ENCODE results near the gene LAMB4. TPM values are rescaled to one million over a fixed set of nuclear protein-coding genes. Genes with fewer than 3 reads are reported as not detected.

LAMB4 gene
- polyA plus RNA-seq, 1 of the 3 experiments (the other 2 are of a cell fraction), result 0.36 TPM

DNA sequence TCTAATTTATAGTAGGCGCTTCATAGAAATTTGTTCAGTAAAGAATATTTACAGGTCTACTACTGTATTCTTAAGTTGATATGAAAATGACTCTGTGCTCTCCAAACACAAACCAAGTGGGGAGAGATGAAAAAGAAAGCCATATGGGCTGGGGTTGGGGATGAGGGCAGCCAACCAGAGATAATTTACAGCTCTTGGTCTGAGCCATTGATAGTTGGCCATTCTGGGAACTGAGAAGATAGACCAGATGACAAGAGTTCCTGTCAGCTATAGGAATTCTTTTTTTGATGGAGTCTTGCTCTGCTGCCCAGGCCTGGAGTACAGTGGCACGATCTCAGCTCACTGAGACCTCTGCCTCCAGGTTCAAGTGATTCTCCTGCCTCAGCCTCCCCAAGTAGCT lies 57.4 kb downstream of the LAMB4 start:
- whole genome bisulfite sequencing (ENCODE audit: low lambda C conversion rate), result 85% methylated on average over 2 of the region's 2 CpGs
- H4K20me1 ChIP-seq (ENCODE audit: insufficient read depth), result no peaks in the 10 kb centered on the region
- H2AFZ ChIP-seq (ENCODE audit: low read depth), result no peak overlapping the region
- H3F3A ChIP-seq (replicated peaks; ENCODE audit: insufficient read depth), result no peaks in the 10 kb centered on the region
- H3K27ac ChIP-seq (ENCODE audit: low read depth in 2 of 2, low read length in 1 of 2), result no peak overlapping the region
- CTCF ChIA-PET, result no interaction called here
- peaks cover 0 to 2% of the 10 kb centered on the region in 2 experiments; a peak in 1 of 4 replicates for H3K4me1 ChIP-seq (ENCODE audit: control insufficient read depth in 1 of 2, insufficient read depth in 2 of 2, low read depth in 1 of 2, low read length in 1 of 2)
- DNase-seq, result no peak
- H3K79me2 ChIP-seq (ENCODE audit: insufficient read depth), result no peaks in the 10 kb centered on the region
- H3K9ac ChIP-seq, result no peak overlapping the region
- no peaks in the 10 kb centered on the region for H3K27me3 ChIP-seq (ENCODE audit: insufficient read depth)
- no peaks in the 10 kb centered on the region for H3K9me2 ChIP-seq
- no peak overlapping the region for H3K4me3 ChIP-seq (ENCODE audit: low read depth in 2 of 2, low read length in 1 of 2)
- no peak overlapping the region for H3K4me2 ChIP-seq
- POLR2A ChIA-PET, result no interaction called here
- no peak for TF ChIP-seq NRF1 (IDR thresholded peaks at IDR 0.05; ENCODE audit: low read depth, low read length)
- TF ChIP-seq RXRA (IDR thresholded peaks at IDR 0.05; ENCODE audit: borderline replicate concordance, low read depth), result no peak
- no peak for TF ChIP-seq POLR2AphosphoS5 (IDR thresholded peaks at IDR 0.05; ENCODE audit: low read depth, low read length)
- TF ChIP-seq MXI1 (IDR thresholded peaks at IDR 0.05; ENCODE audit: low read depth, low read length), result no peak
- TF ChIP-seq ELF1 (IDR thresholded peaks at IDR 0.05), result no peak
- no peak for TF ChIP-seq YY1 (IDR thresholded peaks at IDR 0.05; ENCODE audit: low read depth)
- no peak for TF ChIP-seq FOXM1 (IDR thresholded peaks at IDR 0.05; ENCODE audit: low read depth)
- TF ChIP-seq TEAD4 (IDR thresholded peaks at IDR 0.05; ENCODE audit: borderline replicate concordance, insufficient read depth), result no peak
- no peak for TF ChIP-seq SMC3 (IDR thresholded peaks at IDR 0.05; ENCODE audit: low read depth, low read length)
- TF ChIP-seq NFIC (IDR thresholded peaks at IDR 0.05; ENCODE audit: borderline replicate concordance), result no peak
- H3K36me3 ChIP-seq (replicated peaks in 1 of 2; ENCODE audit: control insufficient read depth in 1 of 2, insufficient read depth in 2 of 2, low read length in 1 of 2), result no peaks in the 10 kb centered on the region
- H3K9me3 ChIP-seq, result no peaks in the 10 kb centered on the region

DNA sequence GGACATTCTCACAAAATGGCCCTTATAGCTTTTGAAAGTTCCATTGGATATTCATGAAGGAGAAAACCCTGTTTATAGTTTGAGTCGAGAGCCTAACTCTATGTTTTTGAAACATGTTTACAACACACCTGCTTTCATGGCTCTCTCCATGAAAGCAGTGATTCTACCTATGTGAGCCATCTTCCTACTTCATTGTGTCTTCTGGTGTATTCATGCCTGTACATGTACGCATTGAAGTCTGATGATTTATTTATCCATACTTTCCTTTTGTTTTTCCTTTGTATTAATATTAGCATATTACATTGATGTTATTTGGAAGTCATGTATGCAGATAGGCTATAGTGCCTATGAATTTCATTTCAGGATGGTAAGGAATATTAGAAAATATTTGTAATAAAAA lies 58.0 kb downstream of the LAMB4 start:
- Histone ChIP-seq H3F3A (replicated peaks; ENCODE audit: insufficient read depth) (no peaks in the 10 kb centered on the region), H3K36me3 (replicated peaks in 1 of 2; ENCODE audit: control insufficient read depth in 1 of 2, insufficient read depth in 2 of 2, low read length in 1 of 2) (no peaks in the 10 kb centered on the region), H3K79me2 (ENCODE audit: insufficient read depth) (no peaks in the 10 kb centered on the region), H3K27me3 (ENCODE audit: insufficient read depth) (no peaks in the 10 kb centered on the region), H3K4me2 (no peak overlapping the region), H3K4me3 (ENCODE audit: low read depth in 2 of 2, low read length in 1 of 2) (no peak overlapping the region), H3K9ac (no peak overlapping the region), H2AFZ (ENCODE audit: low read depth) (no peak overlapping the region), H4K20me1 (ENCODE audit: insufficient read depth) (no peaks in the 10 kb centered on the region), H3K27ac (ENCODE audit: low read depth in 2 of 2, low read length in 1 of 2) (no peak overlapping the region), H3K9me2 (no peaks in the 10 kb centered on the region), H3K4me1 (ENCODE audit: control insufficient read depth in 1 of 2, insufficient read depth in 2 of 2, low read depth in 1 of 2, low read length in 1 of 2) (peaks cover 0 to 2% of the 10 kb centered on the region in 2 experiments; a peak in 1 of 4 replicates), H3K9me3 (no peaks in the 10 kb centered on the region)
- ChIA-PET CTCF (no interaction called here), POLR2A (no interaction called here)
- TF ChIP-seq RFX5 (IDR thresholded peaks at IDR 0.05; ENCODE audit: low read length) (no peak), MXI1 (IDR thresholded peaks at IDR 0.05; ENCODE audit: low read depth, low read length) (no peak), RCOR1 (IDR thresholded peaks at IDR 0.05; ENCODE audit: low read length) (no peak), ELF1 (IDR thresholded peaks at IDR 0.05) (no peak), CHD2 (IDR thresholded peaks at IDR 0.05; ENCODE audit: low read length, partially characterized antibody) (no peak), TCF12 (IDR thresholded peaks at IDR 0.05) (no peak)
- TF ChIP-seq, protein P1, sequence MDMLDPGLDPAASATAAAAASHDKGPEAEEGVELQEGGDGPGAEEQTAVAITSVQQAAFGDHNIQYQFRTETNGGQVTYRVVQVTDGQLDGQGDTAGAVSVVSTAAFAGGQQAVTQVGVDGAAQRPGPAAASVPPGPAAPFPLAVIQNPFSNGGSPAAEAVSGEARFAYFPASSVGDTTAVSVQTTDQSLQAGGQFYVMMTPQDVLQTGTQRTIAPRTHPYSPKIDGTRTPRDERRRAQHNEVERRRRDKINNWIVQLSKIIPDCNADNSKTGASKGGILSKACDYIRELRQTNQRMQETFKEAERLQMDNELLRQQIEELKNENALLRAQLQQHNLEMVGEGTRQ (IDR thresholded peaks at IDR 0.05; ENCODE audit: borderline replicate concordance, low read depth, low read length), result no peak
- DNase-seq, result no peak
- WGBS (ENCODE audit: low lambda C conversion rate), result 94% methylated on average over 2 of the region's 2 CpGs
